HEK293T (cell line): Measurements from ENCODE around the gene FCAMR.

Source experiments
- CTCF ChIA-PET: fragments of 350-600 bp; formaldehyde crosslinking; extraction: SDS; loops from one replicate; lab custom pipeline; 2021; ENCODE audit warnings: antibody characterized with exemption, inconsistent platforms; lab: Yijun Ruan, JAX
- POLR2A ChIA-PET: fragments of 350-600 bp; formaldehyde crosslinking; extraction: SDS; loops from one replicate; lab custom pipeline; 2020; ENCODE audit warnings: antibody characterized with exemption, inconsistent platforms; lab: Yijun Ruan, JAX
- DNase-seq: peaks from one replicate; pipeline ENCODE4 v3.0.0; 2012; ENCODE audit warnings: mixed read lengths; ENCODE audit errors: extremely low spot score
- ARNT ChIP-seq: fragments of 450-650 bp; IDR thresholded peaks from 2 replicates; pipeline ENCODE4 v1.6.1; 2017; ENCODE audit warnings: mild to moderate bottlenecking
- BHLHE40 ChIP-seq: fragments of 450-650 bp; IDR thresholded peaks from 2 replicates; pipeline ENCODE4 v1.6.1; 2016; ENCODE audit warnings: mild to moderate bottlenecking, moderate library complexity, borderline replicate concordance
- CTBP1 ChIP-seq: fragments of 450-650 bp; IDR thresholded peaks from 2 replicates; pipeline ENCODE4 v1.6.1; 2016; ENCODE audit warnings: borderline replicate concordance
- ELF4 ChIP-seq: fragments of 450-650 bp; IDR thresholded peaks from 2 replicates; pipeline ENCODE4 v1.6.1; 2017; ENCODE audit warnings: antibody characterized with exemption
- FOXA1 ChIP-seq: fragments of 450-650 bp; IDR thresholded peaks from 2 replicates; pipeline ENCODE4 v1.6.1; 2016; ENCODE audit warnings: mild to moderate bottlenecking
- FOXK2 ChIP-seq: fragments of 450-650 bp; IDR thresholded peaks from 2 replicates; pipeline ENCODE4 v1.6.1; 2016; ENCODE audit warnings: mild to moderate bottlenecking
- FOXM1 ChIP-seq: fragments of 450-650 bp; IDR thresholded peaks from 2 replicates; pipeline ENCODE4 v1.6.1; 2017; ENCODE audit warnings: mild to moderate bottlenecking, borderline replicate concordance
- HDGF ChIP-seq: fragments of 450-650 bp; IDR thresholded peaks from 2 replicates; pipeline ENCODE4 v1.6.1; 2017; ENCODE audit warnings: antibody characterized with exemption, borderline replicate concordance
- L3MBTL2 ChIP-seq: fragments of 450-650 bp; conservative IDR thresholded peaks from 2 replicates; pipeline ENCODE4 v1.6.1; 2016; ENCODE audit warnings: mild to moderate bottlenecking
- LEF1 ChIP-seq: fragments of 450-650 bp; IDR thresholded peaks from 2 replicates; pipeline ENCODE4 v1.6.1; 2017; ENCODE audit warnings: mild to moderate bottlenecking, borderline replicate concordance
- NFRKB ChIP-seq: fragments of 450-650 bp; IDR thresholded peaks from 2 replicates; pipeline ENCODE4 v1.6.1; 2016; ENCODE audit warnings: mild to moderate bottlenecking, moderate library complexity
- SP1 ChIP-seq: fragments of 450-650 bp; IDR thresholded peaks from 2 replicates; pipeline ENCODE4 v1.6.1; 2017
- SUZ12 ChIP-seq: fragments of 450-650 bp; IDR thresholded peaks from 2 replicates; pipeline ENCODE4 v1.6.1; 2016; ENCODE audit warnings: mild to moderate bottlenecking
- TARDBP ChIP-seq: fragments of 450-650 bp; IDR thresholded peaks from 2 replicates; pipeline ENCODE4 v1.6.1; 2016
- ZNF384 ChIP-seq: fragments of 450-650 bp; IDR thresholded peaks from 2 replicates; pipeline ENCODE4 v1.6.1; 2016
- TF ChIP-seq, protein P1 (sequence below): fragments of 450-650 bp; IDR thresholded peaks from 2 replicates; pipeline ENCODE4 v1.6.1; 2016

Gene FCAMR

DNA sequence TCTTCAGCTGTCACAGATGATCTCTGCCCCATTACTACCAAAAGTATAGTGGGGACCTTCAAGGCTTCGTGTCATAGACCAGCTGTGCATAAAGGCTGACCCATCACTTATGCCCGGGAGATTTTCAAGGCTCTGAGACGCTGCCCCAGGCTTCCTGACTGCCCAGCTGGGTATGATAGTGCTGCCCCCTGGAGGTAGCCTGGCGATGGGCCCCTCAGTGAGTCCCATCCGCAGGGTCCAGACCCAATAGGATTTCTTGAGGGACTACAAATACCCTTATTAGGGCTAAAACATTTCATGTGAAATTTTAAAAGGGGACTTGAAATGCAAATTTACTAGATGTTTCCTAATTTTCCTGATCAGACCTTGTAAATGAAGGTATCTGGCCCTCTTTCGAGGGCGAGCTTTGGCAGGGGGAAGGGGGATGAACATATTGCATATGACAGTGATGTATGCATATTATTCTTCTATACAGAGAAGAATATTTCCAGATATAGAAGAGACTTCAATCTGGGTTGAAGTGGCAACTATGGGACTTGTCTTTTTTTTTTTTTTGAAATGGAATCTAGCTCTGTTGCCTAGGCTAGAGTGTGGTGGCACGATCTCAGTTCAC, 36.8 kb downstream of the FCAMR start:
- TF ChIP-seq FOXA1, result no peak
- ChIA-PET POLR2A (interaction anchor here (0.6 kb wide), 1 partner anchor 431 kb away, joined by 3 read pairs; no protein-coding TSS in a partner anchor), CTCF (interaction anchor here (0.6 to 2.1 kb wide), 12 partner anchors 9 to 453 kb away, joined by 3 to 11 read pairs (median 3); partner anchors contain the start of gene PIGR)
- peak; percentile 78 for DNase-seq

DNA sequence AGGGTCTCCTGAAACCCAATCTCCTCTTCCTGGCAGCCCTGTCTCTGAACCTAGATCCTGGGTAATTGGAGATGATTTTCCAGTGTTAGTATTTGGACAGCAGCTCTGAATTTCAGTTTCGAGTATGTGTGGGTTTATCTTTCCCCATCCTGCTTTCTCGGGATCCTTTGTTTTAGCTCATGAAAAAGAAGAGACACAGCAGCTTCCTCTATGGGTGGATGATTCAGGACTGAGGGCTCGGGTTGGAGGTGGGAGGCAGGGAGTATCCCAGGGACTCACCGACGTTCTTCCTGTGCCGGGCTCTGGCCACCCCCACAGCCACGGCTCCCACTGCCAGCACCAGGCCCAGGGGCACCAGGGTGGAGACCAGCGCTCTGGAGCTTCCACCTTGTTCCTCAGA, 38.1 kb downstream of the FCAMR start:
- CTCF ChIA-PET, result interaction anchor here (0.6 to 2.1 kb wide), 6 partner anchors 10 to 50 kb away, joined by 3 to 11 read pairs (median 3); no protein-coding TSS in a partner anchor
- TF ChIP-seq SP1 (no peak), CTBP1 (no peak), ZNF384 (no peak), LEF1 (no peak)
- DNase-seq, result no peak
- POLR2A ChIA-PET, result no interaction called here

DNA sequence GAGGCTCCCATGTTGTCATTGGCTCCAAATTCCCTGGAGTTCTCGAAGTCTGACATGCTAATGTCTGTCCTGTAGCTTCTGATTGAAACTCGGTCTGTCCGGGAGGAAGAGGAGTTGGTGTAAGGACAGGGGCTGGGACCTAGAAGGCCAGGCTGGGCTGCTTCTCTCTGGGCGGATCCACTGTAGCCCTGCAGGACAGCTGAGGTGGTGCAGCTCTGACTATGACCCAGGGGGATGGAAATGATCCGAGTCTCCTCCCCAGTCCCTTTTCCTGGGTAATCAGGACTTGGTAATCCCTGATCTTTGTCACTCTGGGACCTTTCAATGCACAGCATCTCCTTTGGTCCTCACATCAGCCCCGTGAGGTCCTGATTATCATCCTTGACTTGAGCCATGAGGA, 38.6 kb downstream of the FCAMR start:
- no peak for TF ChIP-seq SUZ12
- TF ChIP-seq ZNF384, result no peak
- no peak for TF ChIP-seq SP1
- TF ChIP-seq FOXM1, result no peak
- no peak for TF ChIP-seq TARDBP
- TF ChIP-seq, protein P1, sequence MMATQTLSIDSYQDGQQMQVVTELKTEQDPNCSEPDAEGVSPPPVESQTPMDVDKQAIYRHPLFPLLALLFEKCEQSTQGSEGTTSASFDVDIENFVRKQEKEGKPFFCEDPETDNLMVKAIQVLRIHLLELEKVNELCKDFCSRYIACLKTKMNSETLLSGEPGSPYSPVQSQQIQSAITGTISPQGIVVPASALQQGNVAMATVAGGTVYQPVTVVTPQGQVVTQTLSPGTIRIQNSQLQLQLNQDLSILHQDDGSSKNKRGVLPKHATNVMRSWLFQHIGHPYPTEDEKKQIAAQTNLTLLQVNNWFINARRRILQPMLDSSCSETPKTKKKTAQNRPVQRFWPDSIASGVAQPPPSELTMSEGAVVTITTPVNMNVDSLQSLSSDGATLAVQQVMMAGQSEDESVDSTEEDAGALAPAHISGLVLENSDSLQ, result no peak
- no peak for TF ChIP-seq NFRKB
- no peak for TF ChIP-seq BHLHE40
- no peak for TF ChIP-seq HDGF
- POLR2A ChIA-PET, result no interaction called here
- CTCF ChIA-PET, result interaction anchor here (0.6 to 2.1 kb wide), 6 partner anchors 9 to 50 kb away, joined by 3 to 11 read pairs (median 3); no protein-coding TSS in a partner anchor
- DNase-seq, result peak; percentile 48

DNA sequence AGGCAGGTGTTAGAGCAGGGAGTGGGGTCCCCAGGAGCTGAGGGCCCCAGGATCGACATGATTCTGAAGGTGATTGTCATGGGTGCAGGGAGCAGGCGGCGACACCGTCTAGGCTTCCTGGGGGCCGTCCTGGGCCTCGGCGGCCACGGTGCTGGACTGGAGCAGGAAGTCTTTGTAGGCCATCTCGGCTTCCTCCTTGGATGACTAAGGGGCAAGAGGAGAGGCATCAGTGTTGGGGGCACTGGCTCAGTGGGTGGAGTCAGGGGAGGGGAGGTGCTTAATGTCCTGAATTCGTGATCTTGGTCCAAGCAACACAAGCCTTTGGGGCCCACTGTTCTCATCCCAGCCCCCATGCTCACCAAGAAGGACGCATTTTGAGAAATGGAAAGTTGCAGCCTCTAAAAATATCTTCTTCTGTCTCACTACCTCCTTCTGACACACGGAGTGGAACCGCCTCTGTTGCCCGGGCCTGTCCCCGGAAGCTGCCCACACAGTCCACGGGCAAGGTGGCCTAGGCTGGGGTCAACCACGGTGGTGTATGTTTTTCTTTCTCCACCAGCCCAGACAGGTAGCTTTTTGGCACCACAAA, 40.0 kb downstream of the FCAMR start:
- ChIA-PET CTCF (interaction anchor here (1.1 kb wide), 1 partner anchor 9 kb away, joined by 4 read pairs; the partner anchor contains the start of gene FCMR), POLR2A (no interaction called here)
- TF ChIP-seq FOXM1 (no peak), FOXA1 (no peak), HDGF (no peak), BHLHE40 (no peak), CTBP1 (no peak), TARDBP (no peak), SP1 (no peak), ELF4 (no peak), FOXK2 (no peak), ARNT (no peak), L3MBTL2 (no peak)
- TF ChIP-seq, protein P1, result no peak
- no peak for DNase-seq

DNA sequence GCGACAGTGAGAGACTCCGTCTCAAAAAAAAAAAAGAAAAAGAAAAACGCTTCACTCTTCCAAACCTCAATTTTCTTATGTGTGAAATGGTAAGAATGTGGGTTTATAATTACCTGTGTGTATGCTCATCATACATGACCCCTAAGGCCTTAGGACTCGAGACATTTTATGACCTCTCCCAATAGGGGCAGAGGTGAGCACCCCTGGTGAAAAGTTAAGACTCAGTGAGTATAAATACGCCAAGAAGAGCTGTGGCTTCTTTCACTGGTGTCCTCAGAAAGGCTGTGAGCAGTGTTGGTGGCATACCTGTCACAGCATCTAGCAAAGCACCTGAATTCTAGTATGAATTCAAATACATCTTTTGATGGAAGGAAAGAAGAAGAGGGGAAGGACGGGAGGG, 40.7 kb downstream of the FCAMR start:
- no peak for DNase-seq
- no peak for TF ChIP-seq FOXK2
- POLR2A ChIA-PET, result no interaction called here
- CTCF ChIA-PET, result interaction anchor here (0.6 kb wide), 1 partner anchor 12 kb away, joined by 4 read pairs; no protein-coding TSS in a partner anchor

DNA sequence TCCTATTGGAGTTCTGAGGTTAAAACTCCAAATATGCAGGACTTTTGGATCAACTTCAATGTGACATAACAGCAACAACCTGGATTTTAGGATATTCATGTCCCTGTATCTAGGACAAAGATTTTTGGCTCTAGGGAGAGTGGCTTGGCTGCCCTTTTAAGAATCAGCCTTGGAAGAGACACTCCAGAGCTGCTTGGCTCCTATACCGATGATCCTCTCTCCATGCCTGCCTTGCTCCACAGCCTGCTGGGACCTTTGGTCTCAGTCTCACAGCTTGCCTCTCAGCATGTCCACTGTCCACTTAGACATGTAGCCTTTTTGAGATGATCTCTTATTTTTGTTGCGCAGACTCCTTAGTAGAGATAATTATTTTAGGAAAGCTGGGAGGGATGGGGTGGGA, 44.0 kb downstream of the FCAMR start:
- DNase-seq, result no peak
- no peak for TF ChIP-seq CTBP1
- ChIA-PET POLR2A (interaction anchor here (0.6 kb wide), 1 partner anchor 1402 kb away, joined by 3 read pairs; no protein-coding TSS in a partner anchor), CTCF (no interaction called here)

DNA sequence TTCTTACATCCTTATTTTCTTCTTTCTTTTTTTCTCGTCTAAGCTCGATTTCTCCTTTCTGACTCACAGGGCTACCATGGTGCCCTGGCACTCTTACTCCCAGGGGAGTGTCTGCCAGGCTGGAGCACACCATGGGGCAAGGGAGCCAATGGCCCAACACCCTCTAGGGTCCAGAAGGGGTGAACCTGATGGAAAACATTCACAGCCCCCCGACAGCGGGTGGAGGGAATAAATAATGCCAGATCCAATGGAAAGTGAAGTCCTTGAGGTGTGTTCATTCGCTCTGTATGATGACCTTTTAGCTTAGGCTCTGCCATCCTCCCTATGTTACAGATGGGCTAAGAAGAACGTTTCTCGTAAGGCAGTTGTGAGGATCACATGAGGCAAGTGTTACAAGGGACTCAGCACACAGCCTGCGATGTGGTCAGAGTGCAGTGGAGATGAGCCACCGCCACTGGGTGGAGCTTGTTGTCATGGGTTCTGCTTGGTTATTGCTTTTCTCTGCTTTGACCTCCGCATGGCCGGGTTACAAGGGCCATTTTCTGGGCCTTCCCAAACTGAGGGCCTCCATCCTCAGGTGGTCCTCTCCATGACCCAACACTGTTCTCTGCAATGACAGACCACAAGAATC, 45.0 kb downstream of the FCAMR start:
- ChIA-PET POLR2A (interaction anchor here (1.0 kb wide), 1 partner anchor 9 kb away, joined by 4 read pairs; no protein-coding TSS in a partner anchor), CTCF (no interaction called here)
- DNase-seq, result no peak
- TF ChIP-seq LEF1 (no peak), FOXM1 (no peak), L3MBTL2 (no peak), TARDBP (no peak), FOXK2 (no peak), ZNF384 (no peak), FOXA1 (no peak), NFRKB (no peak), SP1 (no peak), SUZ12 (no peak), BHLHE40 (no peak), HDGF (no peak), ELF4 (no peak), ARNT (no peak)
- TF ChIP-seq, protein P1, result no peak
